ENCODE results near the gene PDLIM7.
A peak's percentile ranks its signal among the peaks of the same experiment; 100 is the strongest.

PDLIM7 gene

DNA sequence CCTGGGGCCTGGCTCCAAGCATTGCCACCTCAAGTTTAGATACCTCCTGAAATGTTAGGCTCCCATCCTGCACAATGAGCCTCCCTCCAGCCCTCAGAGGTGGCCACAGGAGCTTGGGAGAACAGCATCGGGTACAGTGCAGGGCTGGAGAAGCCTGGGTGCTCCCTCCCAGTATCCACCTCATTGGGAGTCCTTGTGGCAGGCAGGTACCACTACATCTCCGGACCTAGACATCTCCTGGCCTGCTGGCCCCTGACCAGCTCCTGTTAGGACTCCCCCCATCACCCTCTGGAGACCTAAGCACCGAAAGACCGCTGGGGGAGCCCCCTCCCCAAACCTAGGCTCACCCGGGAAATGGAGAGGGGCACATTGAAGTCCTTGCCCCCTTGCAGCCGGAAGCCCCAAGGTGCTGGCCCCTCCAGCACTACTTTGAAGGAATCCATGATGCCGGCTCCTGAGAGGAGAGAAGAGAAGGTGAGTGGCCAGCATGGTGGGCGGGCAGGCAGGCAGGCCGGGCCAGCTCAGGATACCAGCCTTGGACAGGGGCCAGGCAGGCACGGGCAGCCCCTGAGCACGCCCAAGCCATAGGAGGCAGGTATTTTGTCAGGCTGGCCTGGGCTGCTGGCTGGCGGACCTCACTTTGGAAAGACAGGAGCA lies 1.2 kb downstream of the PDLIM7 start:
- TF ChIP-seq, protein P1, sequence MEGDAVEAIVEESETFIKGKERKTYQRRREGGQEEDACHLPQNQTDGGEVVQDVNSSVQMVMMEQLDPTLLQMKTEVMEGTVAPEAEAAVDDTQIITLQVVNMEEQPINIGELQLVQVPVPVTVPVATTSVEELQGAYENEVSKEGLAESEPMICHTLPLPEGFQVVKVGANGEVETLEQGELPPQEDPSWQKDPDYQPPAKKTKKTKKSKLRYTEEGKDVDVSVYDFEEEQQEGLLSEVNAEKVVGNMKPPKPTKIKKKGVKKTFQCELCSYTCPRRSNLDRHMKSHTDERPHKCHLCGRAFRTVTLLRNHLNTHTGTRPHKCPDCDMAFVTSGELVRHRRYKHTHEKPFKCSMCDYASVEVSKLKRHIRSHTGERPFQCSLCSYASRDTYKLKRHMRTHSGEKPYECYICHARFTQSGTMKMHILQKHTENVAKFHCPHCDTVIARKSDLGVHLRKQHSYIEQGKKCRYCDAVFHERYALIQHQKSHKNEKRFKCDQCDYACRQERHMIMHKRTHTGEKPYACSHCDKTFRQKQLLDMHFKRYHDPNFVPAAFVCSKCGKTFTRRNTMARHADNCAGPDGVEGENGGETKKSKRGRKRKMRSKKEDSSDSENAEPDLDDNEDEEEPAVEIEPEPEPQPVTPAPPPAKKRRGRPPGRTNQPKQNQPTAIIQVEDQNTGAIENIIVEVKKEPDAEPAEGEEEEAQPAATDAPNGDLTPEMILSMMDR (IDR thresholded peaks at IDR 0.05): peak; percentile 43
- Histone ChIP-seq H3K27me3 (ENCODE audit: control insufficient read depth, insufficient read depth, low read length) (no peaks in the 10 kb centered on the region), H3K4me2 (ENCODE audit: low read length) (peak overlapping the region; percentile 75), H3K4me3 (ENCODE audit: low read depth, low read length) (peak overlapping the region; percentile 44), H3K36me3 (ENCODE audit: control insufficient read depth, insufficient read depth, low read length) (no peaks in the 10 kb centered on the region), H3K27ac (peak overlapping the region; percentile 90), H3K4me1 (peaks cover 27% of the 10 kb centered on the region), H3K79me2 (no peaks in the 10 kb centered on the region), H3K9me3 (ENCODE audit: control insufficient read depth, low read length) (no peaks in the 10 kb centered on the region), H2AFZ (peak overlapping the region; percentile 48), H3K9ac (peak overlapping the region; percentile 29)

GRCh38 chr5:177495243-177496060 lies 2.0 kb downstream of the PDLIM7 start:
- H2AFZ ChIP-seq: no peak overlapping the region
- no peaks in the 10 kb centered on the region for H3K36me3 ChIP-seq (ENCODE audit: control insufficient read depth, insufficient read depth, low read length)
- no peak overlapping the region for H3K4me2 ChIP-seq (ENCODE audit: low read length)
- peak overlapping the region; percentile 90 for H3K27ac ChIP-seq
- H3K9me3 ChIP-seq (ENCODE audit: control insufficient read depth, low read length): no peaks in the 10 kb centered on the region
- H3K79me2 ChIP-seq: no peaks in the 10 kb centered on the region
- TF ChIP-seq, protein P1 (IDR thresholded peaks at IDR 0.05): no peak
- no peaks in the 10 kb centered on the region for H3K27me3 ChIP-seq (ENCODE audit: control insufficient read depth, insufficient read depth, low read length)
- peaks cover 20% of the 10 kb centered on the region for H3K4me1 ChIP-seq
- H3K4me3 ChIP-seq (ENCODE audit: low read depth, low read length): no peak overlapping the region
- no peak overlapping the region for H3K9ac ChIP-seq

DNA sequence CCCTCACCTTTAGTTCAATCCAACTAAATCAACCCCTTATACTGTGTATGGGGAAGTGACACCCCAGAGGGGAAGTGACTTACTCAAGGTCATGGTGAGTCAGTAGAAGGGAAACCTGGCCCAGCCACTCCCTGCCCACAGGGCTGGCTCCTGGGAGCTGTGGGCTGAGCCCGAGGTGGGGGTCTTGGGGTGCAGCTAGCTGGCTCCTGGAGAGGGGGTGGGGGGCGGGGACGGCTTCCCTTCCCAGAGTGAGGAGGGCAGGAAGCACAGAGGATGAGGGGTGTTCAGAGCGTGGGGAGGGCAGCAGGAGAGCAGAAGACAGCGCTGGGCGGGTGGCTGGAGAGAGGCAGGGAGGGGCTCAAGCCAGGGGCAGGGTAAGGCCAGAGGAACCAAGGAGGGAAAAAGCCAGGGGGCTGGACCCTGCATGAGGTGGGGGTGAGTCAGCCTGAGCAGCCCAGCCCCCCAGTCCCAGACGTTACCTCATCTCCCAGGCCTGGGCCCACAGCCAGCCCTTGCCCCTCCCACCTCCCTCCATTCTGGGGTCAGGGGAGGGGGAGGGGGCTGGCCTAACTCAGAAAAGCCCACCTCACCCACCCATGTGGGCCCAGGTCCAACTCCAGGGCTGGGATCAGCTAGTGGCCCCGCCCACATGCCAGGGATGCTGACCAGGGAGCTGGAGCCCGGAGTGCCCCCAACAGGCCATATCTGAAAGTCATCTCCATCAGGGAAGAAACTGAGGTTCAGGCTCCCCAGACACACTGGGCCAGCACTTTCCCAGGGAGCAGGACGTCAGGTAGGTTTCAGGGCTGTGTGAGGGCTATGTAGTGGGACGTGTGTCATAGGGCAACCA lies 2.8 kb downstream of the PDLIM7 start:
- Histone ChIP-seq H2AFZ (no peak overlapping the region), H3K4me3 (ENCODE audit: low read depth, low read length) (no peak overlapping the region), H3K27me3 (ENCODE audit: control insufficient read depth, insufficient read depth, low read length) (no peaks in the 10 kb centered on the region), H3K9me3 (ENCODE audit: control insufficient read depth, low read length) (no peaks in the 10 kb centered on the region), H3K36me3 (ENCODE audit: control insufficient read depth, insufficient read depth, low read length) (no peaks in the 10 kb centered on the region), H3K4me2 (ENCODE audit: low read length) (no peak overlapping the region), H3K4me1 (peaks cover 20% of the 10 kb centered on the region), H3K27ac (peak overlapping the region; percentile 84), H3K79me2 (no peaks in the 10 kb centered on the region), H3K9ac (no peak overlapping the region)
- TF ChIP-seq, protein P1 (IDR thresholded peaks at IDR 0.05): peak; percentile 12

DNA sequence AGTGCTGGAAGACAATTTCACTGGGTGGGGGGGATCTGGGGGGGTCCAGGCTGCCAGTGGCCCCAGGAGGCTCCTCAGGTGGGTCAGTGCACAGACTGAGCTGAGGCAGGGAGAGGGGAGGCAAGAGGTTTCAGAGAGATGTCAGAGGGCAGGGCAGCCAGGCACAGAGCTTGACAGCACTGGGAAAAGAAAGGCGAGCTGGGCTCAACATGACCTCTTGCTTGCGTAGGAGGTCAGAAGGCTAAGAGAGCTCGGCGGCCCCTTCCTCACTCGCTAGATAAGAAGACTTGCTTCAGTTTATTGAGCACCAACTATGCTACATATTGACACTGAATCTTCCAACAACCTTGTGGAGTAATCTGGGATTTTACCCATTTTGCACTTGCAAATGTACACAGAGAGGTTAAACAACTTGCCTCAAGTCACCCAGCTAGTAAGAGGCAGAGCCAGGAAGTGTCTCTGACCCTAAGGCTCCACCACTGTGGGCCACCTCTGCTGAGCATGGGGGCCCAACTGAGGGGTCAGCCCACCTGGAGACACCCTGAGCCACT lies 3.5 kb downstream of the PDLIM7 start:
- no peaks in the 10 kb centered on the region for H3K27me3 ChIP-seq (ENCODE audit: control insufficient read depth, insufficient read depth, low read length)
- H3K4me3 ChIP-seq (ENCODE audit: low read depth, low read length): no peak overlapping the region
- peak overlapping the region; percentile 84 for H3K27ac ChIP-seq
- no peak overlapping the region for H3K9ac ChIP-seq
- H3K4me2 ChIP-seq (ENCODE audit: low read length): no peak overlapping the region
- no peaks in the 10 kb centered on the region for H3K79me2 ChIP-seq
- H2AFZ ChIP-seq: no peak overlapping the region
- no peaks in the 10 kb centered on the region for H3K9me3 ChIP-seq (ENCODE audit: control insufficient read depth, low read length)
- peaks cover 20% of the 10 kb centered on the region for H3K4me1 ChIP-seq
- no peaks in the 10 kb centered on the region for H3K36me3 ChIP-seq (ENCODE audit: control insufficient read depth, insufficient read depth, low read length)
- TF ChIP-seq, protein P1 (IDR thresholded peaks at IDR 0.05): no peak
